ENCODE results near the gene GMPPA. TPM values are rescaled to one million over a fixed set of nuclear protein-coding genes. Genes with fewer than 3 reads are reported as not detected.

Gene GMPPA
- total and polyA plus RNA-seq, 7 donors: 14.4 to 33.8 (median 20.0) TPM

- ATAC-seq: no peak
- DNase-seq: no peak
- TF ChIP-seq CTCF (IDR thresholded peaks at IDR 0.05): no peak
- WGBS, 3 donors: 26 to 37% (median 26%) methylated on average over 4 of the region's 4 CpGs
- H3K27ac ChIP-seq: no peak overlapping the region
- no peaks in the 10 kb centered on the region for H3K36me3 ChIP-seq (ENCODE audit: insufficient read depth in 1 of 2, low read depth in 1 of 2)
- H3K4me1 ChIP-seq: peaks cover 7% of the 10 kb centered on the region
- H3K9me3 ChIP-seq: no peaks in the 10 kb centered on the region
- H3K4me3 ChIP-seq: no peak overlapping the region
- peaks cover 0 to 50% (median 23%) of the 10 kb centered on the region in 3 donors for H3K27me3 ChIP-seq (ENCODE audit: insufficient read depth in 3 of 3, low read length in 2 of 3)
- intact Hi-C loops (cut with DNase I): no loop called here
Measured at GRCh38 chr2:219513787-219514186, 15.1 kb downstream of the GMPPA start.

- Histone ChIP-seq H3K27ac (no peak within 1 kb of the TSS), H3K4me3 (peak within 1 kb of the TSS; percentile 3), H3K4me1 (peaks cover 7% of the 10 kb centered on the region), H3K9me3 (no peaks in the 10 kb centered on the region), H3K27me3 (ENCODE audit: insufficient read depth in 3 of 3, low read length in 2 of 3) (peaks cover 0 to 50% (median 21%) of the 10 kb centered on the region in 3 donors), H3K36me3 (ENCODE audit: insufficient read depth in 1 of 2, low read depth in 1 of 2) (no peaks in the 10 kb centered on the region)
- no peak for TF ChIP-seq CTCF (IDR thresholded peaks at IDR 0.05)
- DNase-seq (no peak), ATAC-seq (peak; percentile 23 to 45 (median 34))
- 6 to 10% (median 8%) methylated on average over 28 to 31 of the region's 31 CpGs for WGBS, 3 donors
- intact Hi-C loops (cut with DNase I): no loop called here
Measured at GRCh38 chr2:219514196-219514761, 15.6 kb downstream of the GMPPA start, which contains the start of gene ASIC4. TSS of gene ASIC4 (plus strand) at chr2:219514482. CDS start at chr2:219514725, 243 bp downstream.

GRCh38 chr2:219514836-219515235 is 16.1 kb downstream of the GMPPA start:
- intact Hi-C loops (cut with DNase I): no loop called here

GRCh38 chr2:219515874-219516629 is 17.4 kb downstream of the GMPPA start:
- DNase-seq: no peak
- Histone ChIP-seq H3K27ac (no peak overlapping the region), H3K4me1 (peaks cover 7% of the 10 kb centered on the region), H3K9me3 (no peaks in the 10 kb centered on the region), H3K27me3 (ENCODE audit: insufficient read depth in 3 of 3, low read length in 2 of 3) (peaks cover 0 to 38% (median 17%) of the 10 kb centered on the region in 3 donors), H3K4me3 (no peak overlapping the region), H3K36me3 (ENCODE audit: insufficient read depth in 1 of 2, low read depth in 1 of 2) (no peaks in the 10 kb centered on the region)
- 78 to 87% (median 79%) methylated on average over 17 of the region's 17 CpGs for WGBS, 3 donors
- TF ChIP-seq CTCF (IDR thresholded peaks at IDR 0.05): no peak
- intact Hi-C loops (cut with DNase I): no loop called here
- no peak for ATAC-seq

More at GRCh38 chr2:219514836-219515235, 16.1 kb downstream of the GMPPA start:
- DNase-seq (no peak), ATAC-seq (no peak)
- Histone ChIP-seq H3K27ac (no peak overlapping the region), H3K4me1 (peaks cover 7% of the 10 kb centered on the region), H3K27me3 (ENCODE audit: insufficient read depth in 3 of 3, low read length in 2 of 3) (peaks cover 0 to 46% (median 21%) of the 10 kb centered on the region in 3 donors), H3K36me3 (ENCODE audit: insufficient read depth in 1 of 2, low read depth in 1 of 2) (no peaks in the 10 kb centered on the region), H3K4me3 (no peak overlapping the region), H3K9me3 (no peaks in the 10 kb centered on the region)
- no peak for TF ChIP-seq CTCF (IDR thresholded peaks at IDR 0.05)
- WGBS, 3 donors: 83 to 88% (median 84%) methylated on average over 19 to 21 of the region's 21 CpGs

Measured in psoas muscle (tissue), 8 donors.